Natural killer cell treated with Interleukin-12 subunit alpha and Interleukin-12 subunit beta and Interleukin-15 and Interleukin-18, amount 100 ng/mL, for 72 hours (primary cell): ENCODE data around the gene PTBP3. TPM values are rescaled to one million over a fixed set of nuclear protein-coding genes. Genes with fewer than 3 reads are reported as not detected.
A peak's percentile ranks its signal among the peaks of the same experiment; 100 is the strongest.
"Not testable (repeated sequence)": the region's sequence is repeated elsewhere in the genome, so short reads cannot be mapped to it uniquely, and the experiment has no call there.

ENCODE experiments used
- ATAC-seq, 2 donors: fragments of 150-1000 bp; cut with Tn5 transposase in 1 of 2; sonication (Bioruptor Pico), chemical (Tn5 transposase) in 1 of 2; 2 replicates each; pipeline ENCODE4 v1.10.0; 2021
- DNase-seq: peaks from one replicate; pipeline ENCODE4 v3.0.0; 2022; ENCODE audit warnings: low spot score
- H3K27ac Mint-ChIP-seq, 2 donors: 1 replicate in 1 of 2; 2 replicates in 1 of 2; pipeline ENCODE4 v1.8.0; 2022; ENCODE audit warnings: mixed read lengths in 2 of 2, mild to moderate bottlenecking in 1 of 2, moderate library complexity in 1 of 2
- H3K27me3 Mint-ChIP-seq, 2 donors: 1 replicate in 1 of 2; 2 replicates in 1 of 2; pipeline ENCODE4 v1.8.0; 2022; ENCODE audit warnings: mixed read lengths in 2 of 2
- H3K36me3 Mint-ChIP-seq: one replicate; pipeline ENCODE4 v1.8.0; 2022; ENCODE audit warnings: mixed read lengths
- H3K4me1 Mint-ChIP-seq, 2 donors: 1 replicate in 1 of 2; 2 replicates in 1 of 2; pipeline ENCODE4 v1.8.0; 2022; ENCODE audit warnings: low read depth in 2 of 2, mixed read lengths in 2 of 2, mild to moderate bottlenecking in 1 of 2
- H3K4me3 Mint-ChIP-seq: one replicate; pipeline ENCODE4 v1.8.0; 2022; ENCODE audit warnings: mixed read lengths
- H3K9me3 Mint-ChIP-seq: 2 replicates; pipeline ENCODE4 v1.8.0; 2022; ENCODE audit warnings: mixed read lengths
- total RNA-seq, 2 donors: library from RNA; stranded (reverse); gene quantifications; one replicate each; pipeline ENCODE4 v1.2.3, GENCODE V29; 2022

The PTBP3 gene
- total RNA-seq, 2 donors from 2014 or later, result 123 to 143 TPM

DNA sequence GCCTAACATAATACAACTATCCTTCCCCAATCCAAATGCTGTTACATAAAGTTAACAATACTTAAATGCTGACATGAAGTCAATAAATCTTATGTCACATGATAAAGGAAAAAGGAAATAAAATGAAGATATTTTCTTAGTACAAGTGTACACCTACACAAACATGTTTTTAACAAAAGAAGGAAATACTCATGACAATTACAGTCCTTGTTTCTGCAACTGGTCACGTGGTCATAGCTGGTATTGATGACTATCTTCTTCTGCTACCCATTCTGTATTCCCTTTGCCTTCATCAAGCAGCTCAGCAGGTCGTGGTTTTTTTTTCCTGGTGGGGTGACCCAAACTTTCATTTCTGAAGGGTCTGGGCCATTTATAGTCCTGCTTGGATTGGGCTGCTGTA lies 40.2 kb upstream of the PTBP3 start:
- not testable (repeated sequence) for DNase-seq, H3K9me3 Mint-ChIP-seq, H3K27me3 Mint-ChIP-seq, H3K4me3 Mint-ChIP-seq, H3K36me3 Mint-ChIP-seq, ATAC-seq, H3K27ac Mint-ChIP-seq
- H3K4me1 Mint-ChIP-seq, result peaks cover 24 to 27% of the 10 kb centered on the region in 2 donors

DNA sequence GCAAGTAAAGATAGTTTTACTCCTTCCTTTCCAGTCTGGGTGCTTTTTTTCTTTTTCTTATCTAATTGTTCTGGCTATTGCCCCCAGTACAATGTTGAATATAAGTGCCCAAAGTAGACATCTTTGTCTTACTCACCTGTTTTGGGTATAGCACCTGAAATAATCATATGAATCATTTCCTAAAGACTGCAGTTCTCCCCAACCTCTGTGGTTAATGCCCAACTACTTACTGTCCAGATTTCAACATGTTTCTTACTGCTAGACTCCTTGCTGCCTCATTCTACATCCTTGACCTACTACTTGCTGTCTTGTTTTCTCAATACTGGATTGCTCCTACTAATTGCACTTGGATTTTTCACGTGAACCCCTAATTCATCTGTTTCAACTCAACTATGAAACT lies 37.6 kb upstream of the PTBP3 start:
- ATAC-seq, result no peak
- Mint-ChIP-seq H3K27me3 (no peaks in the 10 kb centered on the region), H3K4me1 (peaks cover 8 to 13% of the 10 kb centered on the region in 2 donors)

DNA sequence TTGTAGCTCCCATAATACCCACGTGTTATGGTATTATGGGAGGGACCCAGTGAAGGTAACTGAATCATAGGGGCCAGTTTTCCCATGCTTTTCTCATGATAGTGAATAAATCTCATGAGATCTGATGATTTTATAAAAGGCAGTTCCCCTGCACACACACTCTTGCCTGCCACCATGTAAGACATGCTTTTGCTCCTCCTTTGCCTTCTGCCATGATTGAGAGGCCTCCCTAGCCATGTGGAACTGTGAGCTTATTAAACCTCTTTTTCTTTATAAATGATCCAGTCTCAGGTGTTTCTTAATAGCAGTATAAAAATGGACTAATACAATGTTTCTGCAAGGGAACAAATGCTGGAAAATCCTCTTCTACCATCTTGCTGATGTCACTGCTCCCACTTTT lies 36.4 kb upstream of the PTBP3 start:
- ATAC-seq (no peak), DNase-seq (no peak)
- peaks cover 3 to 9% of the 10 kb centered on the region in 2 donors for H3K4me1 Mint-ChIP-seq
- peaks cover 5% of the 10 kb centered on the region for H3K36me3 Mint-ChIP-seq
- no peak overlapping the region for H3K4me3 Mint-ChIP-seq
- no peaks in the 10 kb centered on the region for H3K9me3 Mint-ChIP-seq
- H3K27me3 Mint-ChIP-seq, result peaks cover 0 to 5% of the 10 kb centered on the region in 2 donors
- no peak overlapping the region for H3K27ac Mint-ChIP-seq

More for the DNA sequence above, 37.6 kb upstream of the PTBP3 start:
- H3K4me3 Mint-ChIP-seq, result no peak overlapping the region
- no peaks in the 10 kb centered on the region for H3K9me3 Mint-ChIP-seq
- no peak overlapping the region for H3K27ac Mint-ChIP-seq
- no peak for DNase-seq
- peaks cover 5% of the 10 kb centered on the region for H3K36me3 Mint-ChIP-seq

DNA sequence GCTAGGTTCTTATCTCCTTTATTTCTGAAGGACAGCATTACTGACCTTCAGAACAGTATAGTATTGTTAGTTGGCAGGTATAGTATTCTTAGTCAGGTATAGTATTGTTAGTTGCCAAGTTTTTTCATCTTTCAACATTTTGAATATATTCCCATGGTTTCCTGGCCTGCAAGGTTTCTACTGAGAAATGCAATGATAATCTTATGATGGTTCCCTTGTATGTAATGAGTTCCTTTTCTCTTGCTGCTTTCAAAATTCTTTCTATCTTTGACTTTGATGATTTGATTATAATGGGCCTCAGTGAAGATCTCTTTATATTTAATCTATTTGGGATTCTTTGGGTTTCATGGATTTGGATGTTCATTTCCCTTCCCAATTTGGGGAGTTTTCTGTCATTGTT lies 34.0 kb upstream of the PTBP3 start:
- no peak overlapping the region for H3K4me3 Mint-ChIP-seq
- no peak overlapping the region for H3K27ac Mint-ChIP-seq
- H3K36me3 Mint-ChIP-seq, result peaks cover 5% of the 10 kb centered on the region
- ATAC-seq (no peak), DNase-seq (no peak)
- no peaks in the 10 kb centered on the region for H3K4me1 Mint-ChIP-seq
- peaks cover 0 to 8% of the 10 kb centered on the region in 2 donors for H3K27me3 Mint-ChIP-seq
- H3K9me3 Mint-ChIP-seq, result no peaks in the 10 kb centered on the region

DNA sequence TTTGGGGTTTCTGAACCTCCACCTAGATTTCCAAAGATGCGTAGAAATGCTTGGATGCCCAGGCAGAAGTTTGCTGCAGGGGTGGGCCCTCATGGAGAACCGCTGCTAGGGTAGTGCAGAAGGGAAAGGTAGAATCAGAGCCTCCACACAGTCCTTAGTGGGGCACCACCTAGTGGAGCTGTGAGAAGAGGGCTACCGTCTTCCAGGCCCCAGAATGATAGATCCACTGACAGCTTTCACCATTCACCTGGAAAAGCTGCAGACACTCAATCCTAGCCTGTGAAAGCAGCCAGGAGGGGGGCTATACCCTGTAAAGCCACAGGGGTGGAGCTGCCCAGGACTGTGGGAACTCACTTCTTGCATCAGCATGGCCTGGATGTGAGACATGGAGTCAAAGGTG lies 33.2 kb upstream of the PTBP3 start:
- Mint-ChIP-seq H3K27me3 (peaks cover 0 to 9% of the 10 kb centered on the region in 2 donors), H3K4me3 (no peak overlapping the region), H3K27ac (no peak overlapping the region), H3K36me3 (peaks cover 5% of the 10 kb centered on the region), H3K9me3 (no peaks in the 10 kb centered on the region), H3K4me1 (no peaks in the 10 kb centered on the region)
- no peak for ATAC-seq
- no peak for DNase-seq

DNA sequence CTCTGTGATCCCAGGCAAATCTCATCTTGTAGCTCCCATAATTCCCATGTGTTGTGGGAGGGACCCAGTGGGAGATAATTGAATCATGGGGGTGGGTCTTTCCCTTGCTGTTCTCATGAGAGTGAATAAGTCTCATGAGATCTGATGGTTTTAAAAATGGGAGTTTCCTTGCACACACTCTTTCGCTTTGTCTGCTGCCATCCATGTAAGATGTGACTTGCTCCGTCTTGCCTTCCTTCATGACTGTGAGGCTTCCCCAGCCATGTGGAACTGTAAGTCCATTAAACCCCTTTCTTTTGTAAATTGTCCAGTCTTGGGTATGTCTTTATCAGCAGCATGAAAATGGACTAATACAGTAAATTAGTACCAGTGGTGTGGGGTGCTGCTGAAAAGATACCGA lies 31.8 kb upstream of the PTBP3 start:
- H3K27me3 Mint-ChIP-seq, H3K36me3 Mint-ChIP-seq, H3K27ac Mint-ChIP-seq, H3K4me1 Mint-ChIP-seq, ATAC-seq, H3K4me3 Mint-ChIP-seq, H3K9me3 Mint-ChIP-seq, DNase-seq: not testable (repeated sequence)

DNA sequence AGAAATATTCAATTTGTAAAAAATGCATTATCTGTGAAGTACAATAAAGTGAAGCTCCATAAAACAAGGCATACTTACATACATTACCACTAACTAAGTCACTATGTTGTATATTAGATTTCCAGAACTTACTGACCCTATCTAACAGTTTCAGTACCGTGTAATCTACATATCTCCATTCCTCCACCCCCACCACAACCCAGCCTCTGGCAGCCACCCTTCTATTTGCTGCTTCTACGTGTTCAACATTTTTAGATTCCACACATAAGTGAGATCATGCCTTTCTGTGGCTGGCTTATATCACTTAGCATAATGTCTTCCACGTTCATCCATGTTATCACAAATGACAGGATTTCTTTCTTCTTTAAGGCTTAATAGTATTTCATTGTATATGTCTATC lies 31.3 kb upstream of the PTBP3 start:
- no peaks in the 10 kb centered on the region for H3K36me3 Mint-ChIP-seq
- no peaks in the 10 kb centered on the region for H3K4me1 Mint-ChIP-seq
- no peak overlapping the region for H3K27ac Mint-ChIP-seq
- H3K4me3 Mint-ChIP-seq, result no peak overlapping the region
- DNase-seq (no peak), ATAC-seq (no peak)
- H3K27me3 Mint-ChIP-seq, result peaks cover 0 to 9% of the 10 kb centered on the region in 2 donors
- no peaks in the 10 kb centered on the region for H3K9me3 Mint-ChIP-seq

DNA sequence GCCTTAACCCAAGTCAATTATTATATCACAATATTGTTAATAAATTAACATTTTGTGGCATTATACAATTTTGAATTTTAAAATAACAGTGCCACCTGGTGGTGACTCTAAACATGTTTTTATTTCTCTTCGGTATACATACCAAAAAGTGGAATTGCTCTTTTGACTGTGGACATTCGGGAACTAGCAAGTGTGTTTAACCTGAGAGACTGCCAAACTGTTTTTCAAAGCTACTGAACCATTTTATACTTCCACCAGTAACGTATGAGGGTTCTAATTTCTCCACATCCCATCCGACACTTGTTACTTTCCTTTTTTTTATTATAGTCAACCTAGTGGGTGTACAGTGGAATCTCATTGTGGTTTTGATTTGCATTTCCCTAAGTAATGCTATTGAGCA lies 28.2 kb upstream of the PTBP3 start:
- Mint-ChIP-seq H3K4me1 (peaks cover 0 to under 1% of the 10 kb centered on the region in 2 donors), H3K27ac (no peak overlapping the region), H3K9me3 (no peaks in the 10 kb centered on the region), H3K4me3 (no peak overlapping the region), H3K27me3 (peaks cover 0 to 9% of the 10 kb centered on the region in 2 donors), H3K36me3 (no peaks in the 10 kb centered on the region)
- no peak for ATAC-seq
- DNase-seq, result no peak

DNA sequence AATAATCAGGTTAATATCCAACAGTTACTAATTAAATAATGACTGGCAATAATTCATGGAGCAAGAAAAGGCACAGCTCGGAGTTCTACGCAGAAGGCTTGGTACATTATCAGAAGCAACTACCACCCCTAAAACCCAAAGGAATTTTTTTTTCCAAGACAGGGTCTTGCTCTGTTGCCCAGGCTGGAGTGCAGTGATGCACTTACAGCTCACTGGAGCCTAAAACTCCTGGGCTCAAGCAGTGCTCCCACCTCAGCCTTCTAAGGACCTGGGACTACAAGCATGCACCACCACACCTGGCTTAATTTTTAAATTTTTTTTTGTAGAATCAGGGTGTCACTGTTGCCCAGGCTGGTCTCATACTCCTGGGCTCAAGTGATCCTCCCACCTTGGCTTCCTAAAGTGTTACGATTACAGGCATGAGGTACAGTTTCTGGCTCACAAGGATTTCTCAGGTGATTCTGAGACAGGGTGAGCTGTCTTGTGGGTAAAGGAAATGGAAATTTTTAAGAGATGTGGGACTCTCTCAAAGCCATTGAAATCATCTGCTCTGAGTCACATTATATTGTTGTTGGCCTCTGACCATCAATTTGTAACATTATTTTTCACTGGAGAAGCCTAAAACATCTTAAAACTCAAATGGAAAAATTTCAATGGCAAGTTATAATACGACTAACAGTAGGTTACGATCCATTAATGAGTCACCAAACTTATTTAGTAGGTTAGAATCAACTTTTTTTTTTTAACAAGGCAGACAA lies 26.8 kb upstream of the PTBP3 start:
- H3K4me3 Mint-ChIP-seq, result no peak overlapping the region
- ATAC-seq, result no peak
- H3K36me3 Mint-ChIP-seq, result no peaks in the 10 kb centered on the region
- H3K27me3 Mint-ChIP-seq, result peaks cover 0 to 4% of the 10 kb centered on the region in 2 donors
- DNase-seq, result no peak
- H3K27ac Mint-ChIP-seq, result no peak overlapping the region
- H3K9me3 Mint-ChIP-seq, result no peaks in the 10 kb centered on the region
- H3K4me1 Mint-ChIP-seq, result peaks cover 8 to 12% of the 10 kb centered on the region in 2 donors

DNA sequence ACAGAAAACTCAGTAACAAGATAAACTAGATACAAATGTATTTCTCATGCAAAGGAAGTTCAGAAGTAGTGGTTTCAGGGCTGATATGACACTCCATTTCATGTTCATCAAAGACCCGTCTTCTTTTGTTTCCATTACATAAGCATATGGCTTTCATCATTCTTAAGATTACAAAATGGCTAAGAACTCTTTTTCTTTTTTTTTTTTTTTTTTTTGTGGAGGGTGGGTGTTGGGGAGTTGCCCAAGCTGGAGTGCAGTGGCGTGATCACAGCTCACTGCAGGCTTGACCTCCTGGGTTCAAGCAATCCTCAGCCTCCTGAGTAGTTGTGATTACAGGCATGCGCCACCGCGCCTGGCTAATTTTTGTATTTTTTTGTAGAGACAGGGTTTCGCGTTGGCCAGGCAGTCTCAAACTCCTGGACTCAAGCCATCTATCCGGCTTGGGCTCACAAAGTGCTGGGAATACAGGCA lies 22.0 kb upstream of the PTBP3 start:
- H3K4me3 Mint-ChIP-seq, result peak overlapping the region; percentile 63
- H3K4me1 Mint-ChIP-seq, result peaks cover 13 to 22% of the 10 kb centered on the region in 2 donors
- no peaks in the 10 kb centered on the region for H3K9me3 Mint-ChIP-seq
- H3K36me3 Mint-ChIP-seq, result no peaks in the 10 kb centered on the region
- peak overlapping the region; percentile 73 to 91 for H3K27ac Mint-ChIP-seq
- no peaks in the 10 kb centered on the region for H3K27me3 Mint-ChIP-seq
- ATAC-seq (peak in 1 of 2 donors; percentile 59), DNase-seq (no peak)

DNA sequence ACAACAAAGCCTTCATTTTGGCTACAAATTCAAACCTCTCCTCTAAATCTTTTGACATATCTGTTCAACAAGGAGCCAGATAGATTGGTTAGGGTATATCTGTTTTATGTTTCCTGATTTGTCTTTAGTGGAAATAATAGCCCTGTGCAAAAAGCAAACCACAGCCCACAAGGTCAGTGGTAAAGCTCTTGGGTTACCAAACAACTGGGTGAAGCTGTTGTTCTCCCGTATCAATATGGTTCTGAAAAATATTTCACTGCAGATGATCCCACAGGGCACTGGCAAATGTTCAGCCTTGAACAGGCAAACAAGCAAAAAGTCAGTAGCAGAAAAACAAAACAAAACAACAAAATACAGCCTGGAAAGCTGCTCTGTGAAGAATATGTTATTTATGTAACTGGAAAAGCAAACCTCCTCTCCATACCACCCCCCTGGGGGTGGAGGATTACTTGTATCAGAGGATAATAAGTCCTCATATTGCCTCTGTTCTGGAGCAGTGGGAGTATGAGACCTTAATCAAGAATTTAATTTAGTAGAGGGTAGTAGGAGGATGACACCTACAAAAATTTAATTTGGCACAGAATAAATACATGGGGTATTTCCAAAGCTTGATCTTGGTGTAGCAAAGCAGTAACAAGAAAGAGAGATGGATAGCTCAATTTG lies 20.8 kb upstream of the PTBP3 start:
- no peak for ATAC-seq
- Mint-ChIP-seq H3K4me3 (no peak overlapping the region), H3K9me3 (no peaks in the 10 kb centered on the region), H3K27ac (peak overlapping the region in 1 of 2 donors; percentile 4), H3K27me3 (no peaks in the 10 kb centered on the region), H3K4me1 (peaks cover 13 to 22% of the 10 kb centered on the region in 2 donors), H3K36me3 (no peaks in the 10 kb centered on the region)
- DNase-seq, result no peak

DNA sequence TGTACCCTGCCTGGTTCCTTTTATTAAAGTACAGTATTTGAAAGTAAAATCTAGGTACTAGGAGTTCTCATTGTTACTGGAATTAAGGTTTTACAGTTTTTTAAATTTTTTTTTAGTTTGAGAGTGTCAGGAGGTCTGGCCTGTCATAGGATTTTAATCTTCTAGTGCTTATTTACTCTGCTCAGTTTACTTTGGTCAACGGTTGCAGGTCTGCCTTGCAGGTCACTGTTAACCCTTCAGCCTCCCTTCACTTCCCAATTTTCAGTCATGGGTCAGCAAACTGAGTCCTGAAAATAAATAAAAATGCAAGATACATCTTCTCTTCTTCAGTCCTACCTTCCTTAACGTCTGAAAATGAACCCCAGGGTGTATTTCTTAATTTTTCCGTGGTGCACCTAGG lies 18.8 kb upstream of the PTBP3 start:
- Mint-ChIP-seq H3K4me1 (peaks cover 23 to 30% of the 10 kb centered on the region in 2 donors), H3K4me3 (no peak overlapping the region), H3K9me3 (no peaks in the 10 kb centered on the region), H3K27ac (no peak overlapping the region), H3K27me3 (peaks cover 0 to 4% of the 10 kb centered on the region in 2 donors), H3K36me3 (no peaks in the 10 kb centered on the region)
- ATAC-seq (no peak), DNase-seq (no peak)

DNA sequence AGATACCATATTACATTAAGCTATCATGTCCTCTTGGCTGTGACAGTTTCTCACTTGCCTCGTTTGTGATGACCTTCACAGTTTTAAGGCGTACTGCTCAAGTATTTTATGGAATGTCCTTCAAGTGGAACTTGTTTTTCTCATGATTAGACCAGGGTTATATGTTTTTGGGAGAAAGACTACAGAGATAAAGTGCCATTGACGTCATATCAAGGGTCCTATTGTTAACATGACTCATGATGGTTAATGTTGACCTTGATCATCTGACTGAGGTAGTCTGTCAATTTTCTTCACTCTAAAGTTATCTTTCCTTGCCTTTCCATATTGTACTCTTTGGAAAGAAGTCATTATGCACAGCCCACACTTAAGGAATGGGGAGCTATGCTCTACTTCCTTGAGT lies 17.8 kb upstream of the PTBP3 start:
- peaks cover 0 to 4% of the 10 kb centered on the region in 2 donors for H3K27me3 Mint-ChIP-seq
- H3K4me1 Mint-ChIP-seq, result peaks cover 22 to 26% of the 10 kb centered on the region in 2 donors
- no peak overlapping the region for H3K4me3 Mint-ChIP-seq
- no peaks in the 10 kb centered on the region for H3K9me3 Mint-ChIP-seq
- H3K27ac Mint-ChIP-seq, result no peak overlapping the region
- no peaks in the 10 kb centered on the region for H3K36me3 Mint-ChIP-seq
- ATAC-seq, result no peak
- no peak for DNase-seq

DNA sequence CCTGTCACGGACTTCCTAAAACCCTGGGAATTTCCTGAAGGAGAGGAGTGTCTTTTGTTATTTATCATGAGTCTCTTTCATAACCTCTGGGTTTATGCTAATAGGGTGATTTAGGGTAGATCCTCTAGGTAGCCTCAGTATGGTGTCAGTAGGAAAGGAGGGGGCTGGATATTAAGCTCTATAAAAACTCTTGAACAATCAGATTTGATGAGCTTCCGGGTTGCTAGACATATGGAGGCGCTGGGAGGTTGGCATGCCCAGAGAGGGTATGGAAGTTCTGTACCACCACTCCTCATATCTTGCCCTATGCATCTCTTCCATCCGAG lies 15.6 kb upstream of the PTBP3 start:
- no peaks in the 10 kb centered on the region for H3K9me3 Mint-ChIP-seq
- H3K36me3 Mint-ChIP-seq, result no peaks in the 10 kb centered on the region
- H3K27me3 Mint-ChIP-seq, result peaks cover 0 to 4% of the 10 kb centered on the region in 2 donors
- H3K4me1 Mint-ChIP-seq, result peaks cover 9 to 10% of the 10 kb centered on the region in 2 donors
- DNase-seq (no peak), ATAC-seq (no peak)
- H3K27ac Mint-ChIP-seq, result peak overlapping the region; percentile 34 to 78
- H3K4me3 Mint-ChIP-seq, result peak overlapping the region; percentile 76
